GM23338 (cell line): ENCODE data around the gene ZC3H8. TPM values are rescaled to one million over a fixed set of nuclear protein-coding genes. Genes with fewer than 3 reads are reported as not detected.

ENCODE experiments used
- ATAC-seq: fragments of 200-7000 bp; cut with Tn5 transposase; 3 replicates; pipeline ENCODE4 v1.9.1; 2020
- DNase-seq: peaks from one replicate; pipeline ENCODE4 v3.0.0-alpha.2; 2015; ENCODE audit warnings: low spot score
- H2AFZ ChIP-seq: fragments of 200-600 bp; sonication (generic); 2 replicates; pipeline ENCODE4 v1.8.0; 2016; ENCODE audit warnings: antibody characterized with exemption, mild to moderate bottlenecking, moderate library complexity
- H3F3A ChIP-seq: fragments of 200-600 bp; sonication (generic); replicated peaks from 2 replicates; pipeline ENCODE4 v1.8.0; 2017; ENCODE audit warnings: antibody characterized with exemption, mixed run types, low read depth
- H3K27ac ChIP-seq: fragments of 200-600 bp; sonication (generic); 2 replicates; pipeline ENCODE4 v1.6.1; 2016; ENCODE audit warnings: low read depth
- H3K27me3 ChIP-seq: fragments of 200-600 bp; sonication (generic); 2 replicates; pipeline ENCODE4 v1.8.0; 2016; ENCODE audit warnings: mild to moderate bottlenecking, mixed run types, moderate library complexity; ENCODE audit not compliant: insufficient read depth
- H3K36me3 ChIP-seq: fragments of 200-600 bp; sonication (generic); 2 replicates; pipeline ENCODE4 v1.8.0; 2016; ENCODE audit warnings: mild to moderate bottlenecking; ENCODE audit not compliant: insufficient read depth
- H3K4me1 ChIP-seq: fragments of 200-600 bp; sonication (generic); 2 replicates; pipeline ENCODE4 v1.8.0; 2016; ENCODE audit warnings: mild to moderate bottlenecking, moderate library complexity; ENCODE audit not compliant: insufficient read depth
- H3K4me2 ChIP-seq: fragments of 200-600 bp; sonication (generic); 2 replicates; pipeline ENCODE4 v1.7.1; 2017; ENCODE audit warnings: mixed run types
- H3K4me3 ChIP-seq: fragments of 200-600 bp; sonication (generic); 2 replicates; pipeline ENCODE4 v1.6.1; 2016; ENCODE audit warnings: mixed run types
- H3K79me2 ChIP-seq: fragments of 200-600 bp; sonication (generic); replicated peaks from 2 replicates; pipeline ENCODE4 v1.8.0; 2017; ENCODE audit warnings: mild to moderate bottlenecking; ENCODE audit not compliant: insufficient read depth
- H3K9me2 ChIP-seq: fragments of 200-600 bp; sonication (generic); 2 replicates; pipeline ENCODE4 v1.8.0; 2017; ENCODE audit not compliant: insufficient read depth
- H4K20me1 ChIP-seq: fragments of 200-600 bp; sonication (generic); replicated peaks from 2 replicates; pipeline ENCODE4 v1.8.0; 2017; ENCODE audit warnings: mild to moderate bottlenecking; ENCODE audit not compliant: insufficient read depth
- H3K27ac Mint-ChIP-seq: 2 replicates; pipeline ENCODE4 v1.8.0; 2020; ENCODE audit warnings: inconsistent platforms, mild to moderate bottlenecking, moderate library complexity, mixed read lengths
- H3K27me3 Mint-ChIP-seq: 3 replicates; pipeline ENCODE4 v1.8.0; 2022; ENCODE audit warnings: low read depth, mild to moderate bottlenecking, moderate library complexity, mixed read lengths, inconsistent platforms; ENCODE audit not compliant: insufficient read depth, poor library complexity
- H3K36me3 Mint-ChIP-seq: 3 replicates; pipeline ENCODE4 v1.8.0; 2021; ENCODE audit warnings: low read depth, mild to moderate bottlenecking, inconsistent platforms, moderate library complexity, mixed read lengths
- H3K4me1 Mint-ChIP-seq: 3 replicates; pipeline ENCODE4 v1.8.0; 2020; ENCODE audit warnings: mild to moderate bottlenecking, inconsistent platforms, mixed read lengths
- H3K4me3 Mint-ChIP-seq: 3 replicates; pipeline ENCODE4 v1.8.0; 2021; ENCODE audit warnings: moderate library complexity, mild to moderate bottlenecking, inconsistent platforms, mixed read lengths
- H3K9me3 Mint-ChIP-seq: 3 replicates; pipeline ENCODE4 v1.8.0; 2020; ENCODE audit warnings: moderate library complexity, mild to moderate bottlenecking, inconsistent platforms, mixed read lengths
- CREB1 ChIP-seq: fragments of 250-450 bp; sonication (Bioruptor Pico); IDR thresholded peaks from 2 replicates; pipeline ENCODE4 v1.5.0; 2020; ENCODE audit warnings: low read depth, mild to moderate bottlenecking, moderate library complexity
- CTCF ChIP-seq, 2 experiments: fragments of 200-600 bp in 1 of 2; sonication (generic) in 1 of 2; conservative IDR thresholded peaks; 2 replicates each; pipeline versions ENCODE4 v1.5.1 to v1.6.1; 2016 to 2017; ENCODE audit warnings: antibody characterized with exemption in 2 of 2, low read depth in 2 of 2, mild to moderate bottlenecking in 2 of 2, moderate library complexity in 1 of 2
- EZH2 ChIP-seq: fragments of 200-600 bp; sonication (generic); IDR thresholded peaks from one replicate; pipeline ENCODE4 v1.8.0; 2017; ENCODE audit warnings: antibody characterized with exemption, mild to moderate bottlenecking, low read depth; ENCODE audit not compliant: unreplicated experiment
- EZH2phosphoT487 ChIP-seq: fragments of 200-600 bp; sonication (generic); IDR thresholded peaks from one replicate; pipeline ENCODE4 v1.8.1; 2018; ENCODE audit warnings: antibody characterized with exemption; ENCODE audit not compliant: unreplicated experiment
- JUNB ChIP-seq: IDR thresholded peaks from one replicate; pipeline ENCODE4 v1.6.1; 2016; ENCODE audit warnings: antibody characterized with exemption; ENCODE audit not compliant: unreplicated experiment
- NANOG ChIP-seq: IDR thresholded peaks from 2 replicates; pipeline ENCODE4 v1.6.1; 2016; ENCODE audit warnings: antibody characterized with exemption, borderline replicate concordance
- POLR2AphosphoS5 ChIP-seq: IDR thresholded peaks from 2 replicates; pipeline ENCODE4 v1.6.1; 2016; ENCODE audit warnings: antibody characterized with exemption, low read depth
- STAT1 ChIP-seq: IDR thresholded peaks from one replicate; pipeline ENCODE4 v1.6.1; 2016; ENCODE audit warnings: antibody characterized with exemption; ENCODE audit not compliant: unreplicated experiment
- ZNF114 ChIP-seq: fragments of 250-450 bp; sonication (Bioruptor Pico); IDR thresholded peaks from 2 replicates; pipeline ENCODE4 v1.5.0; 2020; ENCODE audit warnings: mild to moderate bottlenecking, moderate library complexity
- ZNF331 ChIP-seq: fragments of 250-450 bp; sonication (Bioruptor Pico); IDR thresholded peaks from 2 replicates; pipeline ENCODE4 v1.5.0; 2020; ENCODE audit warnings: low read depth, mild to moderate bottlenecking, moderate library complexity
- polyA plus RNA-seq: library from polyadenylated mRNA; unstranded; fragments of >200 nt; fragmentation: Nextera tagmentation; extraction: Ambion mirVana; gene quantifications from 2 replicates; pipeline ENCODE4 v1.2.1, GENCODE V29; 2016
- total RNA-seq: library from RNA; depleted of rRNA; stranded (reverse); fragments of >200 nt; shearing (Covaris generic); gene quantifications from 2 replicates; pipeline ENCODE4 v1.2.3, GENCODE V29; 2014
- TF ChIP-seq, protein P1 (sequence below): IDR thresholded peaks from 2 replicates; pipeline ENCODE4 v1.6.1; 2016; ENCODE audit warnings: antibody characterized with exemption
- TF ChIP-seq, protein P2 (sequence below): fragments of 250-450 bp; sonication (Bioruptor Pico); IDR thresholded peaks from 2 replicates; pipeline ENCODE4 v1.5.0; 2020; ENCODE audit warnings: mild to moderate bottlenecking, moderate library complexity
- TF ChIP-seq, protein P3 (sequence below): IDR thresholded peaks from one replicate; pipeline ENCODE4 v1.6.1; 2018; ENCODE audit warnings: antibody characterized with exemption; ENCODE audit not compliant: unreplicated experiment

The ZC3H8 gene
- total and polyA plus RNA-seq, 2 experiments from 2014 or later: 13.3 to 42.8 TPM

DNA sequence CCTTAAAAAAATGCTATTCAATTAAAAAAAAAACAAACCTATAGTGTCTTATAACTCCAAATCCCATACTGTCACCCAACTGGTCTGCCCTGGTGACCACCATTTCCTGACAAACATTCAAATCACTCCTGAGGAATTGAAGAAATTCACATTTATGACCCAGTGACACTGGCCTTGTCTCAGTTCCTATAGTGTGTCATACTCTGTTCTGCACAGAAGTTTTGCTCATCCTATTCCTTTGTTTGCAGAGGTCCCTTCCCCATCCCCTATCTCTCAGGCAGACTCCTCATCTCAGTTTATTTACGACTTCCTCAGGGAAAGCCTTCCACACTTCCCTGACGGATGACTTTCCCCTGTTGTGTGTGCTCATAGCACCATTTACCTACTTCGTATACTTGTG is 35.2 kb upstream of the ZC3H8 start:
- H3K27ac ChIP-seq: no peak overlapping the region
- no peak overlapping the region for H3K4me3 Mint-ChIP-seq
- no peak overlapping the region for H2AFZ ChIP-seq
- peaks cover 6% of the 10 kb centered on the region for H3K27me3 Mint-ChIP-seq
- ATAC-seq: no peak
- no peaks in the 10 kb centered on the region for H3K36me3 Mint-ChIP-seq
- no peaks in the 10 kb centered on the region for H3K9me3 Mint-ChIP-seq
- H4K20me1 ChIP-seq: no peaks in the 10 kb centered on the region
- H3K4me1 ChIP-seq: no peaks in the 10 kb centered on the region
- no peak for DNase-seq
- no peaks in the 10 kb centered on the region for H3K4me1 Mint-ChIP-seq
- H3K4me2 ChIP-seq: no peak overlapping the region
- no peaks in the 10 kb centered on the region for H3K27me3 ChIP-seq
- H3K36me3 ChIP-seq: no peaks in the 10 kb centered on the region
- TF ChIP-seq, protein P1, sequence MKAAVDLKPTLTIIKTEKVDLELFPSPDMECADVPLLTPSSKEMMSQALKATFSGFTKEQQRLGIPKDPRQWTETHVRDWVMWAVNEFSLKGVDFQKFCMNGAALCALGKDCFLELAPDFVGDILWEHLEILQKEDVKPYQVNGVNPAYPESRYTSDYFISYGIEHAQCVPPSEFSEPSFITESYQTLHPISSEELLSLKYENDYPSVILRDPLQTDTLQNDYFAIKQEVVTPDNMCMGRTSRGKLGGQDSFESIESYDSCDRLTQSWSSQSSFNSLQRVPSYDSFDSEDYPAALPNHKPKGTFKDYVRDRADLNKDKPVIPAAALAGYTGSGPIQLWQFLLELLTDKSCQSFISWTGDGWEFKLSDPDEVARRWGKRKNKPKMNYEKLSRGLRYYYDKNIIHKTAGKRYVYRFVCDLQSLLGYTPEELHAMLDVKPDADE: no peak
- TF ChIP-seq, protein P2, sequence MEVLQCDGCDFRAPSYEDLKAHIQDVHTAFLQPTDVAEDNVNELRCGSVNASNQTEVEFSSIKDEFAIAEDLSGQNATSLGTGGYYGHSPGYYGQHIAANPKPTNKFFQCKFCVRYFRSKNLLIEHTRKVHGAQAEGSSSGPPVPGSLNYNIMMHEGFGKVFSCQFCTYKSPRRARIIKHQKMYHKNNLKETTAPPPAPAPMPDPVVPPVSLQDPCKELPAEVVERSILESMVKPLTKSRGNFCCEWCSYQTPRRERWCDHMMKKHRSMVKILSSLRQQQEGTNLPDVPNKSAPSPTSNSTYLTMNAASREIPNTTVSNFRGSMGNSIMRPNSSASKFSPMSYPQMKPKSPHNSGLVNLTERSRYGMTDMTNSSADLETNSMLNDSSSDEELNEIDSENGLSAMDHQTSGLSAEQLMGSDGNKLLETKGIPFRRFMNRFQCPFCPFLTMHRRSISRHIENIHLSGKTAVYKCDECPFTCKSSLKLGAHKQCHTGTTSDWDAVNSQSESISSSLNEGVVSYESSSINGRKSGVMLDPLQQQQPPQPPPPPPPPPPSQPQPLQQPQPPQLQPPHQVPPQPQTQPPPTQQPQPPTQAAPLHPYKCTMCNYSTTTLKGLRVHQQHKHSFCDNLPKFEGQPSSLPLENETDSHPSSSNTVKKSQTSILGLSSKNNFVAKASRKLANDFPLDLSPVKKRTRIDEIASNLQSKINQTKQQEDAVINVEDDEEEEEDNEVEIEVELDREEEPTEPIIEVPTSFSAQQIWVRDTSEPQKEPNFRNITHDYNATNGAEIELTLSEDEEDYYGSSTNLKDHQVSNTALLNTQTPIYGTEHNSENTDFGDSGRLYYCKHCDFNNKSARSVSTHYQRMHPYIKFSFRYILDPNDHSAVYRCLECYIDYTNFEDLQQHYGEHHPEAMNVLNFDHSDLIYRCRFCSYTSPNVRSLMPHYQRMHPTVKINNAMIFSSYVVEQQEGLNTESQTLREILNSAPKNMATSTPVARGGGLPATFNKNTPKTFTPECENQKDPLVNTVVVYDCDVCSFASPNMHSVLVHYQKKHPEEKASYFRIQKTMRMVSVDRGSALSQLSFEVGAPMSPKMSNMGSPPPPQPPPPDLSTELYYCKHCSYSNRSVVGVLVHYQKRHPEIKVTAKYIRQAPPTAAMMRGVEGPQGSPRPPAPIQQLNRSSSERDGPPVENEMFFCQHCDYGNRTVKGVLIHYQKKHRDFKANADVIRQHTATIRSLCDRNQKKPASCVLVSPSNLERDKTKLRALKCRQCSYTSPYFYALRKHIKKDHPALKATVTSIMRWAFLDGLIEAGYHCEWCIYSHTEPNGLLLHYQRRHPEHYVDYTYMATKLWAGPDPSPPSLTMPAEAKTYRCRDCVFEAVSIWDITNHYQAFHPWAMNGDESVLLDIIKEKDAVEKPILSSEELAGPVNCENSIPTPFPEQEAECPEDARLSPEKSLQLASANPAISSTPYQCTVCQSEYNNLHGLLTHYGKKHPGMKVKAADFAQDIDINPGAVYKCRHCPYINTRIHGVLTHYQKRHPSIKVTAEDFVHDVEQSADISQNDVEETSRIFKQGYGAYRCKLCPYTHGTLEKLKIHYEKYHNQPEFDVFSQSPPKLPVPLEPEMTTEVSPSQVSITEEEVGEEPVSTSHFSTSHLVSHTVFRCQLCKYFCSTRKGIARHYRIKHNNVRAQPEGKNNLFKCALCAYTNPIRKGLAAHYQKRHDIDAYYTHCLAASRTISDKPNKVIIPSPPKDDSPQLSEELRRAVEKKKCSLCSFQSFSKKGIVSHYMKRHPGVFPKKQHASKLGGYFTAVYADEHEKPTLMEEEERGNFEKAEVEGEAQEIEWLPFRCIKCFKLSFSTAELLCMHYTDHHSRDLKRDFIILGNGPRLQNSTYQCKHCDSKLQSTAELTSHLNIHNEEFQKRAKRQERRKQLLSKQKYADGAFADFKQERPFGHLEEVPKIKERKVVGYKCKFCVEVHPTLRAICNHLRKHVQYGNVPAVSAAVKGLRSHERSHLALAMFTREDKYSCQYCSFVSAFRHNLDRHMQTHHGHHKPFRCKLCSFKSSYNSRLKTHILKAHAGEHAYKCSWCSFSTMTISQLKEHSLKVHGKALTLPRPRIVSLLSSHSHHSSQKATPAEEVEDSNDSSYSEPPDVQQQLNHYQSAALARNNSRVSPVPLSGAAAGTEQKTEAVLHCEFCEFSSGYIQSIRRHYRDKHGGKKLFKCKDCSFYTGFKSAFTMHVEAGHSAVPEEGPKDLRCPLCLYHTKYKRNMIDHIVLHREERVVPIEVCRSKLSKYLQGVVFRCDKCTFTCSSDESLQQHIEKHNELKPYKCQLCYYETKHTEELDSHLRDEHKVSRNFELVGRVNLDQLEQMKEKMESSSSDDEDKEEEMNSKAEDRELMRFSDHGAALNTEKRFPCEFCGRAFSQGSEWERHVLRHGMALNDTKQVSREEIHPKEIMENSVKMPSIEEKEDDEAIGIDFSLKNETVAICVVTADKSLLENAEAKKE: no peak
- no peak for TF ChIP-seq NANOG
- TF ChIP-seq CTCF (conservative IDR thresholded peaks at IDR 0.05; ENCODE audit: low read depth in 2 of 2): no peak
- TF ChIP-seq JUNB: no peak
- TF ChIP-seq, protein P3, sequence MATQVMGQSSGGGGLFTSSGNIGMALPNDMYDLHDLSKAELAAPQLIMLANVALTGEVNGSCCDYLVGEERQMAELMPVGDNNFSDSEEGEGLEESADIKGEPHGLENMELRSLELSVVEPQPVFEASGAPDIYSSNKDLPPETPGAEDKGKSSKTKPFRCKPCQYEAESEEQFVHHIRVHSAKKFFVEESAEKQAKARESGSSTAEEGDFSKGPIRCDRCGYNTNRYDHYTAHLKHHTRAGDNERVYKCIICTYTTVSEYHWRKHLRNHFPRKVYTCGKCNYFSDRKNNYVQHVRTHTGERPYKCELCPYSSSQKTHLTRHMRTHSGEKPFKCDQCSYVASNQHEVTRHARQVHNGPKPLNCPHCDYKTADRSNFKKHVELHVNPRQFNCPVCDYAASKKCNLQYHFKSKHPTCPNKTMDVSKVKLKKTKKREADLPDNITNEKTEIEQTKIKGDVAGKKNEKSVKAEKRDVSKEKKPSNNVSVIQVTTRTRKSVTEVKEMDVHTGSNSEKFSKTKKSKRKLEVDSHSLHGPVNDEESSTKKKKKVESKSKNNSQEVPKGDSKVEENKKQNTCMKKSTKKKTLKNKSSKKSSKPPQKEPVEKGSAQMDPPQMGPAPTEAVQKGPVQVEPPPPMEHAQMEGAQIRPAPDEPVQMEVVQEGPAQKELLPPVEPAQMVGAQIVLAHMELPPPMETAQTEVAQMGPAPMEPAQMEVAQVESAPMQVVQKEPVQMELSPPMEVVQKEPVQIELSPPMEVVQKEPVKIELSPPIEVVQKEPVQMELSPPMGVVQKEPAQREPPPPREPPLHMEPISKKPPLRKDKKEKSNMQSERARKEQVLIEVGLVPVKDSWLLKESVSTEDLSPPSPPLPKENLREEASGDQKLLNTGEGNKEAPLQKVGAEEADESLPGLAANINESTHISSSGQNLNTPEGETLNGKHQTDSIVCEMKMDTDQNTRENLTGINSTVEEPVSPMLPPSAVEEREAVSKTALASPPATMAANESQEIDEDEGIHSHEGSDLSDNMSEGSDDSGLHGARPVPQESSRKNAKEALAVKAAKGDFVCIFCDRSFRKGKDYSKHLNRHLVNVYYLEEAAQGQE: no peak
- no peak for TF ChIP-seq STAT1
- TF ChIP-seq ZNF331 (CRISPR knock-in tag): no peak
- no peak for TF ChIP-seq POLR2AphosphoS5
- TF ChIP-seq EZH2phosphoT487: no peak
- no peak for TF ChIP-seq ZNF114 (CRISPR knock-in tag)
- TF ChIP-seq EZH2: no peak
- TF ChIP-seq CREB1 (CRISPR knock-in tag): no peak
- H3K27ac Mint-ChIP-seq: no peak overlapping the region; the same call in 1 of the 2 replicates
- no peak overlapping the region for H3K4me3 ChIP-seq
- H3K9me2 ChIP-seq: no peaks in the 10 kb centered on the region
- H3F3A ChIP-seq: no peaks in the 10 kb centered on the region
- no peaks in the 10 kb centered on the region for H3K79me2 ChIP-seq
